Measurements from ENCODE around the gene HOXA4. TPM values are rescaled to one million over a fixed set of nuclear protein-coding genes. Genes with fewer than 3 reads are reported as not detected.

The HOXA4 gene
- total RNA-seq, 1 donor from 2014 or later, result 0.98 TPM

- Histone ChIP-seq H3K27me3 (no peaks in the 10 kb centered on the region), H3K36me3 (no peaks in the 10 kb centered on the region), H3K9me3 (no peaks in the 10 kb centered on the region), H3K27ac (no peak overlapping the region), H3K4me1 (peaks cover 6% of the 10 kb centered on the region), H3K4me3 (no peak overlapping the region)
- intact Hi-C loops (cut with DNase I), result no loop called here
- TF ChIP-seq POLR2A (IDR thresholded peaks at IDR 0.05), result no peak
- no peak for TF ChIP-seq CTCF (IDR thresholded peaks at IDR 0.05)
- no peak for DNase-seq (ENCODE audit: extremely low spot score in 2 of 2)
Measured at GRCh38 chr7:27119412-27119911, 11.1 kb downstream of the HOXA4 start.

- intact Hi-C loops (cut with DNase I), result no loop called here
- no peak for TF ChIP-seq CTCF (IDR thresholded peaks at IDR 0.05)
- TF ChIP-seq POLR2A (IDR thresholded peaks at IDR 0.05), result no peak
- TF ChIP-seq POLR2AphosphoS5 (IDR thresholded peaks at IDR 0.05; ENCODE audit: insufficient read depth in 1 of 2, low read depth in 1 of 2), result no peak
- no peaks in the 10 kb centered on the region for H3K36me3 ChIP-seq
- H3K4me3 ChIP-seq, result no peak overlapping the region
- H3K4me1 ChIP-seq, result peaks cover 13% of the 10 kb centered on the region
- H3K9me3 ChIP-seq, result no peaks in the 10 kb centered on the region
- no peaks in the 10 kb centered on the region for H3K27me3 ChIP-seq
- DNase-seq (ENCODE audit: extremely low spot score in 2 of 2), result no peak
- no peak overlapping the region for H3K27ac ChIP-seq
Measured at GRCh38 chr7:27118580-27118979, 12.0 kb downstream of the HOXA4 start.

- Histone ChIP-seq H3K27me3 (no peaks in the 10 kb centered on the region), H3K27ac (no peak overlapping the region), H3K4me1 (peaks cover 13% of the 10 kb centered on the region), H3K36me3 (no peaks in the 10 kb centered on the region), H3K4me3 (no peak overlapping the region), H3K9me3 (no peaks in the 10 kb centered on the region)
- DNase-seq (ENCODE audit: extremely low spot score in 2 of 2), result no peak
- TF ChIP-seq POLR2AphosphoS5 (IDR thresholded peaks at IDR 0.05; ENCODE audit: insufficient read depth in 1 of 2, low read depth in 1 of 2) (no peak), POLR2A (IDR thresholded peaks at IDR 0.05) (no peak), CTCF (IDR thresholded peaks at IDR 0.05) (no peak)
- intact Hi-C loops (cut with DNase I), result no loop called here
Measured at GRCh38 chr7:27117887-27118491, 12.6 kb downstream of the HOXA4 start.

GRCh38 chr7:27116962-27117886, 13.3 kb downstream of the HOXA4 start:
- Histone ChIP-seq H3K4me3 (no peak overlapping the region), H3K4me1 (peaks cover 13% of the 10 kb centered on the region), H3K9me3 (no peaks in the 10 kb centered on the region), H3K27me3 (no peaks in the 10 kb centered on the region), H3K27ac (no peak overlapping the region), H3K36me3 (no peaks in the 10 kb centered on the region)
- intact Hi-C loops (cut with DNase I), result no loop called here
- TF ChIP-seq CTCF (IDR thresholded peaks at IDR 0.05) (no peak), POLR2AphosphoS5 (IDR thresholded peaks at IDR 0.05; ENCODE audit: insufficient read depth in 1 of 2, low read depth in 1 of 2) (no peak), POLR2A (IDR thresholded peaks at IDR 0.05) (no peak)
- peak in 1 of 2 donors; percentile 70 for DNase-seq (ENCODE audit: extremely low spot score in 2 of 2)
